Activated CD4-positive, alpha-beta T cell treated with anti-CD3 and anti-CD28 coated beads for 4 hours (primary cell): ENCODE measurements around the gene SCAMP2.
A peak's percentile ranks its signal among the peaks of the same experiment; 100 is the strongest.

Source experiments
- DNase-seq, 2 donors: peaks; one replicate each; pipeline ENCODE4 v3.0.0-alpha.2; 2020

Gene SCAMP2

GRCh38 chr15:74837482-74838136 is 35.6 kb downstream of the SCAMP2 start:
- DNase-seq: no peak

- no peak for DNase-seq
Measured at GRCh38 chr15:74836846-74837245, 36.3 kb downstream of the SCAMP2 start.

- peak in 1 of 2 donors; percentile 47 for DNase-seq
Measured at GRCh38 chr15:74835312-74835823, 37.8 kb downstream of the SCAMP2 start.

GRCh38 chr15:74833376-74834107 is 39.6 kb downstream of the SCAMP2 start:
- no peak for DNase-seq

- DNase-seq: no peak
Measured at GRCh38 chr15:74832826-74833225, 40.3 kb downstream of the SCAMP2 start.

GRCh38 chr15:74831813-74832495 is 41.2 kb downstream of the SCAMP2 start:
- DNase-seq: no peak

- no peak for DNase-seq
Measured at GRCh38 chr15:74830868-74831267, 42.3 kb downstream of the SCAMP2 start.

GRCh38 chr15:74829991-74830390 is 43.2 kb downstream of the SCAMP2 start:
- no peak for DNase-seq

GRCh38 chr15:74829486-74829885 is 43.7 kb downstream of the SCAMP2 start:
- DNase-seq: no peak

GRCh38 chr15:74828835-74829234 is 44.3 kb downstream of the SCAMP2 start:
- DNase-seq: no peak

- DNase-seq: no peak
Measured at GRCh38 chr15:74827614-74828013, 45.6 kb downstream of the SCAMP2 start.

GRCh38 chr15:74826921-74827320 is 46.2 kb downstream of the SCAMP2 start:
- no peak for DNase-seq

GRCh38 chr15:74826364-74826819 is 46.8 kb downstream of the SCAMP2 start, which contains the start of gene CPLX3:
TSS of gene CPLX3 (plus strand) at chr15:74826627. CDS start at chr15:74826704, 77 bp downstream.
- peak; percentile 29 to 32 for DNase-seq

- DNase-seq: no peak
Measured at GRCh38 chr15:74825866-74826265, 47.3 kb downstream of the SCAMP2 start.

- no peak for DNase-seq
Measured at GRCh38 chr15:74824976-74825375, 48.2 kb downstream of the SCAMP2 start.

GRCh38 chr15:74823324-74823723 is 49.8 kb downstream of the SCAMP2 start:
- no peak for DNase-seq

- no peak for DNase-seq
Measured at GRCh38 chr15:74822233-74822632, 50.9 kb downstream of the SCAMP2 start.

- no peak for DNase-seq
Measured at GRCh38 chr15:74821790-74822158, 51.4 kb downstream of the SCAMP2 start.

- no peak for DNase-seq
Measured at GRCh38 chr15:74821091-74821789, 51.9 kb downstream of the SCAMP2 start.

GRCh38 chr15:74820056-74820455 is 53.1 kb downstream of the SCAMP2 start:
- DNase-seq: no peak

- no peak for DNase-seq
Measured at GRCh38 chr15:74817370-74817737, 55.8 kb downstream of the SCAMP2 start.

- DNase-seq: no peak
Measured at GRCh38 chr15:74816624-74817369, 56.4 kb downstream of the SCAMP2 start.
